ENCODE measurements around the gene POMT2. TPM values are rescaled to one million over a fixed set of nuclear protein-coding genes. Genes with fewer than 3 reads are reported as not detected.
A peak's percentile ranks its signal among the peaks of the same experiment; 100 is the strongest.

POMT2 gene
- total RNA-seq, 1 experiment from 2014 or later = 30.4 TPM

DNA sequence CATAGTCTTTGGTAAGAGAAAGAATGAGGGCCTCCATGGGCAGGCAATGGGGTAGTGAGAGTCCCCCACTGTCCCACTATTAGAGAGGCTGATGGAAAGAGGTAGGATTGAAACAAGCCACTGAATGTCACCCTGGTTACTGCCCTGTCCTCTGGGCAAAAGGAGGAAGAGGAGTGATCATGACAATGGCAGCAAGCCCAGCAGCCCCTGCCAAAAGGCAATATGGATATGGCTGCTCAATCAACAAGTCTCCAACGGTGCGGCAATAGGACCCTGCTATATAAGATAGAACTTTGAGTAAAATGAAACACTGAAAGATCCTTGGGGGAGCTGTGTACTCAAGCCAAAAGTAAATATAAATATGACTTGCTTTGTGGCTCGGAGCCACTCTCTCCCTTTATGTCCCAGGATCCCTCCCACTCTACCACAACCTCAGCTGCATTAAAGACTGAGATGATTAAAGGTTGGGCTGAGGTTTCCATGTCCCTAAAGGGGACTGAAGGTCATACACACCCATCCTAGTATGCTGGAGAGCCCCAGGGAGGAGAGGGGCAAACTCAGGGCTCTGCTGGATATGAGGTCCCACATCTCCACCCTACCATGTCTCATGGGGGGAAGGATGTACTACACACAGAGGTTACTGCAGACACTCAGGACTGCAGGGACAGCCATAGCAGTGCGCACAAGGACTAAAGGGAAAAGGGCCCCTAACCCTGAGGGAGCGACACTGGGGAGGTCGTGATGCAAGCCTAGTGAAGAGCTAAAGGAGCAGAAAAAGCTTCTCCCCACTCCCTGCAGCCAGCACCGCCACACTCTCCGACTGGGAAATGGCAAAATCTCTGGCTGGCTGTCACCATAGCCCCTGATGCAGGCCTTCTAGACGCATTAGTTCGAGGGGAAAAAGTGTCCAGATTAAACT lies 5.9 kb downstream of the POMT2 start:
- Mint-ChIP-seq H3K9me3 (ENCODE audit: unreplicated experiment) (no peaks in the 10 kb centered on the region), H3K4me1 (ENCODE audit: low read depth, unreplicated experiment) (peaks cover 9% of the 10 kb centered on the region), H3K36me3 (ENCODE audit: insufficient read depth, unreplicated experiment) (peaks cover under 1% of the 10 kb centered on the region), H3K27me3 (ENCODE audit: insufficient read depth, unreplicated experiment) (no peaks in the 10 kb centered on the region), H3K27ac (ENCODE audit: unreplicated experiment) (peak overlapping the region; percentile 61), H3K4me3 (ENCODE audit: unreplicated experiment) (no peak overlapping the region)
- POLR2A ChIA-PET = no interaction called here
- TF ChIP-seq, protein P1, sequence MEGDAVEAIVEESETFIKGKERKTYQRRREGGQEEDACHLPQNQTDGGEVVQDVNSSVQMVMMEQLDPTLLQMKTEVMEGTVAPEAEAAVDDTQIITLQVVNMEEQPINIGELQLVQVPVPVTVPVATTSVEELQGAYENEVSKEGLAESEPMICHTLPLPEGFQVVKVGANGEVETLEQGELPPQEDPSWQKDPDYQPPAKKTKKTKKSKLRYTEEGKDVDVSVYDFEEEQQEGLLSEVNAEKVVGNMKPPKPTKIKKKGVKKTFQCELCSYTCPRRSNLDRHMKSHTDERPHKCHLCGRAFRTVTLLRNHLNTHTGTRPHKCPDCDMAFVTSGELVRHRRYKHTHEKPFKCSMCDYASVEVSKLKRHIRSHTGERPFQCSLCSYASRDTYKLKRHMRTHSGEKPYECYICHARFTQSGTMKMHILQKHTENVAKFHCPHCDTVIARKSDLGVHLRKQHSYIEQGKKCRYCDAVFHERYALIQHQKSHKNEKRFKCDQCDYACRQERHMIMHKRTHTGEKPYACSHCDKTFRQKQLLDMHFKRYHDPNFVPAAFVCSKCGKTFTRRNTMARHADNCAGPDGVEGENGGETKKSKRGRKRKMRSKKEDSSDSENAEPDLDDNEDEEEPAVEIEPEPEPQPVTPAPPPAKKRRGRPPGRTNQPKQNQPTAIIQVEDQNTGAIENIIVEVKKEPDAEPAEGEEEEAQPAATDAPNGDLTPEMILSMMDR (IDR thresholded peaks at IDR 0.05; ENCODE audit: insufficient read depth in 1 of 2, low read depth in 1 of 2, low read length in 1 of 2, severe bottlenecking in 1 of 2, unreplicated experiment in 1 of 2) = no peak
- no peaks in the 10 kb centered on the region for H3K9me3 ChIP-seq
- H3K27me3 ChIP-seq (replicated peaks; ENCODE audit: control insufficient read depth, insufficient read depth, low read length) = no peaks in the 10 kb centered on the region
- no TSS peak for BruUV-seq (replicated peaks)
- no peaks in the 10 kb centered on the region for H3K36me3 ChIP-seq (ENCODE audit: control insufficient read depth, insufficient read depth, low read length)
- DNase-seq = no peak
- H3K4me3 ChIP-seq (ENCODE audit: low read depth, low read length) = no peak overlapping the region
- CTCF ChIA-PET = interaction anchor here (0.7 to 3.0 kb wide), 9 partner anchors 8 to 870 kb away, joined by 3 to 66 read pairs (median 6); partner anchors contain the start of genes SAMD15 and TMED8
- intact Hi-C loops (cut with micrococcal nuclease; ENCODE audit: unreplicated experiment) = no loop called here
- H3K4me1 ChIP-seq = peaks cover 36% of the 10 kb centered on the region

DNA sequence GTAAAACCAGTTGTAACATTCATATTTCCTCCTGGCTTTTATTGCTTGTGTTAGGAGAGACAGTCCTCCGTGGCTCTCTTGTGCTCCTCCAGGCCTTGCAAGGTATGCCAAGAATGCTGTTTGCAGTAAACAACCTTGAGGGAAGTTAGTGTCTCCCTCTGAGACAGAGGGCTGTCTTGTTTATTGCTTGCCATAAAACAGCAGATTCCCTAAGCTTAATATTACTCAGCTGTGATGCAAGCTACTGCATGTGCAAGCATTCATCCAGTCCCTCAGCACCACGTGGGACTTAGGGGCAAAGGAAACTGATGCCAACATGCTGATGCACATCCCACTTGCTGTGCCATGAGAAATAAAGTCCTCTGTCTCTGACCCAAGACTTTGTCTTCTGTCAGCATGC lies 6.6 kb downstream of the POMT2 start:
- peak; percentile 51 to 74 for DNase-seq
- H3K4me3 ChIP-seq (ENCODE audit: low read depth, low read length) = no peak overlapping the region
- Mint-ChIP-seq H3K36me3 (ENCODE audit: insufficient read depth, unreplicated experiment) (no peaks in the 10 kb centered on the region), H3K4me1 (ENCODE audit: low read depth, unreplicated experiment) (peaks cover 9% of the 10 kb centered on the region), H3K27ac (ENCODE audit: unreplicated experiment) (peak overlapping the region; percentile 61), H3K4me3 (ENCODE audit: unreplicated experiment) (peak overlapping the region; percentile 14), H3K9me3 (ENCODE audit: unreplicated experiment) (no peaks in the 10 kb centered on the region), H3K27me3 (ENCODE audit: insufficient read depth, unreplicated experiment) (no peaks in the 10 kb centered on the region)
- no peaks in the 10 kb centered on the region for H3K36me3 ChIP-seq (ENCODE audit: control insufficient read depth, insufficient read depth, low read length)
- ChIA-PET POLR2A (interaction anchor here (0.6 kb wide), 1 partner anchor 425 kb away, joined by 3 read pairs; no protein-coding TSS in a partner anchor), CTCF (interaction anchor here (1.0 to 2.2 kb wide), 2 partner anchors 10 to 101 kb away, joined by 4 to 9 read pairs; no protein-coding TSS in a partner anchor)
- intact Hi-C loops (cut with micrococcal nuclease; ENCODE audit: unreplicated experiment) = no loop called here
- H3K4me1 ChIP-seq = peaks cover 34% of the 10 kb centered on the region
- H3K9me3 ChIP-seq = no peaks in the 10 kb centered on the region
- no peaks in the 10 kb centered on the region for H3K27me3 ChIP-seq (replicated peaks; ENCODE audit: control insufficient read depth, insufficient read depth, low read length)
- BruUV-seq (replicated peaks) = no TSS peak
- TF ChIP-seq, protein P1 (IDR thresholded peaks at IDR 0.05; ENCODE audit: insufficient read depth in 1 of 2, low read depth in 1 of 2, low read length in 1 of 2, severe bottlenecking in 1 of 2, unreplicated experiment in 1 of 2) = no peak

DNA sequence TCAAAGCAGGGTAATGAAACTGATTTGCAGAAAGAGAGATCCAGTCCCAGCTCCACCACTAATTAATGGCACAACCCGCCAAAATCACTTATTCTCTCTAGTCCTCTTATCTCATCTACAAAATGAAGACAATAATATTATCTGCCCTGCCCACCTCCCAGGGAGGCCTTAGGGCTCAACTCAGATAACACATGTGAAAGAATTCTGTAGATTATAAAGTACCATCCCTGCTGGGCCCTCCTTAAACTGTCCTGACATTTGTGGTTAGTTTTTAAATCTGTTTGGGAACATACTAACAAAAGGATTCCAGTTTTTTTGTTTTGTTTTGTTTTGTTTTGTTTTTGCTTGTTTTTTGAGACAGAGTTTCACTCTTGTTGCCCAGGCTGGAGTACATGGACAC lies 7.3 kb downstream of the POMT2 start:
- Histone ChIP-seq H3K36me3 (ENCODE audit: control insufficient read depth, insufficient read depth, low read length) (no peaks in the 10 kb centered on the region), H3K4me3 (ENCODE audit: low read depth, low read length) (no peak overlapping the region), H3K27me3 (replicated peaks; ENCODE audit: control insufficient read depth, insufficient read depth, low read length) (no peaks in the 10 kb centered on the region), H3K4me1 (peaks cover 34% of the 10 kb centered on the region), H3K9me3 (no peaks in the 10 kb centered on the region)
- ChIA-PET POLR2A (no interaction called here), CTCF (interaction anchor here (2.2 kb wide), 1 partner anchor 10 kb away, joined by 9 read pairs; no protein-coding TSS in a partner anchor)
- Mint-ChIP-seq H3K9me3 (ENCODE audit: unreplicated experiment) (no peaks in the 10 kb centered on the region), H3K4me3 (ENCODE audit: unreplicated experiment) (no peak overlapping the region), H3K27me3 (ENCODE audit: insufficient read depth, unreplicated experiment) (no peaks in the 10 kb centered on the region), H3K27ac (ENCODE audit: unreplicated experiment) (peak overlapping the region; percentile 61), H3K4me1 (ENCODE audit: low read depth, unreplicated experiment) (peaks cover 9% of the 10 kb centered on the region), H3K36me3 (ENCODE audit: insufficient read depth, unreplicated experiment) (no peaks in the 10 kb centered on the region)
- TF ChIP-seq, protein P1 (IDR thresholded peaks at IDR 0.05; ENCODE audit: insufficient read depth in 1 of 2, low read depth in 1 of 2, low read length in 1 of 2, severe bottlenecking in 1 of 2, unreplicated experiment in 1 of 2) = no peak
- intact Hi-C loops (cut with micrococcal nuclease; ENCODE audit: unreplicated experiment) = no loop called here
- DNase-seq = no peak
- BruUV-seq (replicated peaks) = no TSS peak
